Measurements from ENCODE around the gene ACSL1.

DNA sequence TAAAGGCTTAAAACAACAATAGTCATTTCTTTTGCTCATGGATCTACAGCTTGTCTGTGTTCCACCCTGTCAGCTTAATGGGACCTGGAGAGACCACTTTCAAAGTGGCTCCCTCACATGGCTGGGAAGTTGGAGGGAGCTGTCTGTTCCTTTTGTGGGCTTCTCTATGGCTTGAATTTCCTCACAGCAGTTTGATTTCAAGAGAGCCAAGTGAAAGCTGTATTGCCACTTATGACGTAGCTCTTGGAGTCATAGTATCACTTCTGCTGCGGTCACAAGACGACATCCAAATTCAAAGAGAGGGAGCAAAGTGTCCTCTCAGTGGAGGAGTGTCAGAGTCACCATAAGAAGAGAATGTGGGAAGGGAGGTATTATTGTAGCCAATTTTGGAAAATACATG is 22.7 kb upstream of the ACSL1 start:
- TF ChIP-seq, protein P1, sequence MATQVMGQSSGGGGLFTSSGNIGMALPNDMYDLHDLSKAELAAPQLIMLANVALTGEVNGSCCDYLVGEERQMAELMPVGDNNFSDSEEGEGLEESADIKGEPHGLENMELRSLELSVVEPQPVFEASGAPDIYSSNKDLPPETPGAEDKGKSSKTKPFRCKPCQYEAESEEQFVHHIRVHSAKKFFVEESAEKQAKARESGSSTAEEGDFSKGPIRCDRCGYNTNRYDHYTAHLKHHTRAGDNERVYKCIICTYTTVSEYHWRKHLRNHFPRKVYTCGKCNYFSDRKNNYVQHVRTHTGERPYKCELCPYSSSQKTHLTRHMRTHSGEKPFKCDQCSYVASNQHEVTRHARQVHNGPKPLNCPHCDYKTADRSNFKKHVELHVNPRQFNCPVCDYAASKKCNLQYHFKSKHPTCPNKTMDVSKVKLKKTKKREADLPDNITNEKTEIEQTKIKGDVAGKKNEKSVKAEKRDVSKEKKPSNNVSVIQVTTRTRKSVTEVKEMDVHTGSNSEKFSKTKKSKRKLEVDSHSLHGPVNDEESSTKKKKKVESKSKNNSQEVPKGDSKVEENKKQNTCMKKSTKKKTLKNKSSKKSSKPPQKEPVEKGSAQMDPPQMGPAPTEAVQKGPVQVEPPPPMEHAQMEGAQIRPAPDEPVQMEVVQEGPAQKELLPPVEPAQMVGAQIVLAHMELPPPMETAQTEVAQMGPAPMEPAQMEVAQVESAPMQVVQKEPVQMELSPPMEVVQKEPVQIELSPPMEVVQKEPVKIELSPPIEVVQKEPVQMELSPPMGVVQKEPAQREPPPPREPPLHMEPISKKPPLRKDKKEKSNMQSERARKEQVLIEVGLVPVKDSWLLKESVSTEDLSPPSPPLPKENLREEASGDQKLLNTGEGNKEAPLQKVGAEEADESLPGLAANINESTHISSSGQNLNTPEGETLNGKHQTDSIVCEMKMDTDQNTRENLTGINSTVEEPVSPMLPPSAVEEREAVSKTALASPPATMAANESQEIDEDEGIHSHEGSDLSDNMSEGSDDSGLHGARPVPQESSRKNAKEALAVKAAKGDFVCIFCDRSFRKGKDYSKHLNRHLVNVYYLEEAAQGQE (IDR thresholded peaks at IDR 0.05; ENCODE audit: insufficient replicate concordance, low read depth): no peak
- TF ChIP-seq, protein P2, sequence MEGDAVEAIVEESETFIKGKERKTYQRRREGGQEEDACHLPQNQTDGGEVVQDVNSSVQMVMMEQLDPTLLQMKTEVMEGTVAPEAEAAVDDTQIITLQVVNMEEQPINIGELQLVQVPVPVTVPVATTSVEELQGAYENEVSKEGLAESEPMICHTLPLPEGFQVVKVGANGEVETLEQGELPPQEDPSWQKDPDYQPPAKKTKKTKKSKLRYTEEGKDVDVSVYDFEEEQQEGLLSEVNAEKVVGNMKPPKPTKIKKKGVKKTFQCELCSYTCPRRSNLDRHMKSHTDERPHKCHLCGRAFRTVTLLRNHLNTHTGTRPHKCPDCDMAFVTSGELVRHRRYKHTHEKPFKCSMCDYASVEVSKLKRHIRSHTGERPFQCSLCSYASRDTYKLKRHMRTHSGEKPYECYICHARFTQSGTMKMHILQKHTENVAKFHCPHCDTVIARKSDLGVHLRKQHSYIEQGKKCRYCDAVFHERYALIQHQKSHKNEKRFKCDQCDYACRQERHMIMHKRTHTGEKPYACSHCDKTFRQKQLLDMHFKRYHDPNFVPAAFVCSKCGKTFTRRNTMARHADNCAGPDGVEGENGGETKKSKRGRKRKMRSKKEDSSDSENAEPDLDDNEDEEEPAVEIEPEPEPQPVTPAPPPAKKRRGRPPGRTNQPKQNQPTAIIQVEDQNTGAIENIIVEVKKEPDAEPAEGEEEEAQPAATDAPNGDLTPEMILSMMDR (IDR thresholded peaks at IDR 0.05; ENCODE audit: insufficient read depth, low read length): no peak
- no peak for TF ChIP-seq POLR2AphosphoS5 (IDR thresholded peaks at IDR 0.05; ENCODE audit: low read depth)

Data from HL-60 (cell line).